ENCODE data around the gene PRAMEF20. TPM values are rescaled to one million over a fixed set of nuclear protein-coding genes. Genes with fewer than 3 reads are reported as not detected.
"Not testable (repeated sequence)": the region's sequence is repeated elsewhere in the genome, so short reads cannot be mapped to it uniquely, and the experiment has no call there.

The PRAMEF20 gene
- not detected for total RNA-seq
- polyA plus RNA-seq: not detected
- long read RNA-seq, donor 1: 0 reads
- long read RNA-seq, donor 2: 0 reads
- long read RNA-seq, donor 3: 0 reads
- long read RNA-seq, donor 4: 0 reads
- long read RNA-seq, donor 5: 0 reads
- long read RNA-seq, donor 6: 0 reads
- long read RNA-seq, donor 7: 0 reads
- long read RNA-seq, donor 8: 0 reads
- long read RNA-seq, donor 9: 0 reads
- long read RNA-seq, donor 10: 0 reads

DNA sequence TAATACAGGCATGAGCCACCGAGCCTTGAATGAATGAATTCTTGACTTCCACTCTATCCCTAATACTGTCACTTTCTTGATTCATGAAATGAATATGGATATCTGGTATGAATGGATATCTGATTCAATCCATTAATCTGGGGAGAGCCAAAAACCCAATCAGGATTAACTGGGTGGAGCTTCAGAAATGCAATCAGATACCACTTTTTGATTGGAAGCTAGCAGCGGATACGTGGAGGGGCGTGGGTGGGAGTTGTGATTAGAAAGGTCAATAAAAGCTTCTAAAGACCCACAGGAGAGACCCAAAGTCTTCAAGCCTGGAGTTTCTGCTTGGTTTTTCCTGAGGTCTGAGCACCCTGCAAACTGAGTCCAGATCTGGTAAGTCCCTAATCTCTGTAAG is at the start of gene PRAMEF20:
PRAMEF20 (plus strand) TSS at position 301 of the 400 bp plus-strand sequence. CDS start 5,905 bp downstream, outside the sequence.
- H3K4me1 ChIP-seq; H3K4me3 ChIP-seq; H3K27ac ChIP-seq; DNase-seq; H3K27me3 ChIP-seq; H3K36me3 ChIP-seq; intact Hi-C loops (cut with DNase I; ENCODE audit: low total_unique reads): not testable (repeated sequence)
- WGBS, 5 donors: 60 to 78% (median 62%) methylated on average over 3 to 4 of the region's 4 CpGs
- peaks cover 0 to 12% (median 9%) of the 10 kb centered on the region in 4 donors for H3K9me3 ChIP-seq

DNA sequence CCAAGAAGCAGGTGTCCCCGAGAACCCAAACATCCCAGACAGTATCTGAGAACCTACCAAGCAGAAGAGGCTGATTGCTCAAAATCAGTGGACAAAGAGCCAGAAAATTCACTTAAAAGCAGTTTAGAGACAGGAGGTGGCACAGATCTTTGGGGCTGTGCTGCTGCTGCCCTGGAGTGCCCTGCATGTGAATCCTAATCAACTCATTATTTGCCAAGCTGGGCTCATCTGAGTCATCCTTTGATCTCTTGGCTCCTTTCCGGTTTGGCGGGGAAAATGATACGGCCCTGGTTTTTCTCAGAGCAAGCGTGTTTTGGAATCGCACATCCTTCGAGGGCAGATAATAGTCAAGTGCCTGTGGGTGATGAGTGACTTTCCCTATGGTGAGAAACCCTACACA is 47.9 kb upstream of the PRAMEF20 start:
- DNase-seq; H3K4me1 ChIP-seq; H3K9me3 ChIP-seq; intact Hi-C loops (cut with DNase I; ENCODE audit: low total_unique reads); H3K27ac ChIP-seq; H3K36me3 ChIP-seq; H3K27me3 ChIP-seq; H3K4me3 ChIP-seq: not testable (repeated sequence)
- WGBS, 5 donors: 67 to 100% (median 86%) methylated on average over 1 of the region's 7 CpGs

DNA sequence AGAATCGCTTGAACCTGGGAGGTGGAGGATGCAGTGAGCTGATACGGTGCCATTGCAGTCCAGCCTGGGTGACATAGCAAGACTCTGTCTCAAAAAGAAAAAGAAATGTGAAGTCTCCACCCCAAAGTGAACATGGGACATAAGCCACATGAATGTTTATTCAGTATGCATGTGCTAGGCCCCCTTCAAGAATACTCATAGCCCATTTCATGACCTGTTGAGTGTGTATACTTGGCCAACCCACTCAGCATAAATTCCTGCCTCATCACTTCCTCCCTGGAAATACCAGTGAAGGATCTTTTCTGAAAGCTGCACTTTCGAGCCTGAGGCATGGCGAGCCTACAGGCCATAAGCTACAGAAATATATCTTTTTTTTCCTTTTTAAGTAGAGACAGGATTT is 45.3 kb upstream of the PRAMEF20 start:
- 85 to 92% (median 86%) methylated on average over 2 of the region's 4 CpGs for WGBS, 5 donors
- H3K4me1 ChIP-seq; H3K4me3 ChIP-seq; H3K27me3 ChIP-seq; H3K9me3 ChIP-seq; DNase-seq; H3K27ac ChIP-seq; H3K36me3 ChIP-seq; intact Hi-C loops (cut with DNase I; ENCODE audit: low total_unique reads): not testable (repeated sequence)

DNA sequence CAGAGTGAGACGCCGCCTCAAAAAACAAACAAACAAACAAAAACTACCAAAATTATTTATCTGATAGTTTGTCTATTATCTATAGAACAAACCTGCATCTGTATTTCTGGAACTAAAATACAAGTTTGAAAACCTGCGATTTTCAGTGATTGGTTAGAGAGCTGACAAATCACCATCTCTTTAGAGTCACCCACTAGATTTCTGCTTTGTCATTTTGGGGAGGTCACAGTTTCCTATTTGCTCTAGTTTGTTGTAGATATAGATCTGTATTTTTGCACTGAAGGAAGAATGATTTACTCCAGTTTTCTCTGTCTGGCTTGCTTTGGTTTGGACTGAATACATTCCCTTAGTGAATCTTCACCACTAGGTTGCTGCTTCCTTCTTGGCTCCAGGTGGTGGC is 43.7 kb upstream of the PRAMEF20 start:
- H3K9me3 ChIP-seq; H3K4me3 ChIP-seq; H3K36me3 ChIP-seq; H3K27ac ChIP-seq; intact Hi-C loops (cut with DNase I; ENCODE audit: low total_unique reads); DNase-seq; H3K4me1 ChIP-seq: not testable (repeated sequence)
- peaks cover 0 to 10% (median 0%) of the 10 kb centered on the region in 3 donors for H3K27me3 ChIP-seq
- 69 to 96% (median 89%) methylated on average over 3 of the region's 3 CpGs for WGBS, 5 donors

DNA sequence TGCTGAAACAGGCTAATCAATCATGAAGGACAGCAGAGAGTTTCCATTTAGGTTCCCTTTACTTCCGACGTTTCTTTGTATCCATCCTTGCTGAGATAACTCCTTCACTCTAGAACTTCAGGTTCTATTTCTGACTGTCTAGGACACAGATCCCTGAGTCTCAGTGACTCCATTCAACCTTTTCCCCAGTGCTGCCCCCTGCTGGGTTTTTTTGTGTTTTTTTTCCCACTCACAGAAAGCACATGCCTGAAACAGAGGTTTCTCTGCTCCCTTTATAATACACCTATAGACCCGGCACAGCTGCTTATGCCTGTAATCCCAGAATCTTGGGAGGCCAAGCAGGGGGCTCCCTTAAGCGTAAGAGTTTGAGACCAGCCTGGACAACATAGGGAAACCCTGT is 41.7 kb upstream of the PRAMEF20 start:
- intact Hi-C loops (cut with DNase I; ENCODE audit: low total_unique reads): not testable (repeated sequence)

DNA sequence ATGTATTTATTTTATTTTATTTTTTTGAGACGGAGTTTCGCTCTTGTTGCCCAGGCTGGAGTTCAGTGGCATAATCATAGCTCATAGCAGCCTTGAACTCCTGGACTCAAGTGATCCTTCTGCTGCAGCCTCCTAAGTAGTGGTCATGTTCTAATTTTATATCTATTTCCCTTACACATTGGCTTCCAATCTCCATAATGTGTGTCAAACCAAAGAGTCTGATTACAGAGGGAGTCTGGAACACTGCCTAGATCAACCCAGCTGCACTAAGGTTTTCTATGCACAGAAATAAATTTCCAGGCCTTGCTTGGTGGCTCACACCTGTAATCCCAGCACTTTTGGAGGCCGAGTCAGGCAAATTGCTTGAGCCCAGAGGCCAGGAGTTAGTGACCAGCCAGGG is 31.3 kb upstream of the PRAMEF20 start:
- H3K9me3 ChIP-seq; H3K4me1 ChIP-seq; H3K27ac ChIP-seq; H3K27me3 ChIP-seq; H3K4me3 ChIP-seq; intact Hi-C loops (cut with DNase I; ENCODE audit: low total_unique reads); H3K36me3 ChIP-seq: not testable (repeated sequence)
- WGBS, 5 donors: 70 to 81% (median 77%) methylated on average over 3 of the region's 3 CpGs
- peak in 1 of 2 donors; percentile 30 for DNase-seq

More for the DNA sequence above, 41.7 kb upstream of the PRAMEF20 start:
- H3K27me3 ChIP-seq: peaks cover 0 to 10% (median 0%) of the 10 kb centered on the region in 3 donors
- H3K4me3 ChIP-seq, H3K9me3 ChIP-seq, H3K36me3 ChIP-seq, H3K4me1 ChIP-seq, H3K27ac ChIP-seq, DNase-seq: not testable (repeated sequence)
- 49 to 82% (median 72%) methylated on average over 3 to 4 of the region's 4 CpGs for WGBS, 5 donors

DNA sequence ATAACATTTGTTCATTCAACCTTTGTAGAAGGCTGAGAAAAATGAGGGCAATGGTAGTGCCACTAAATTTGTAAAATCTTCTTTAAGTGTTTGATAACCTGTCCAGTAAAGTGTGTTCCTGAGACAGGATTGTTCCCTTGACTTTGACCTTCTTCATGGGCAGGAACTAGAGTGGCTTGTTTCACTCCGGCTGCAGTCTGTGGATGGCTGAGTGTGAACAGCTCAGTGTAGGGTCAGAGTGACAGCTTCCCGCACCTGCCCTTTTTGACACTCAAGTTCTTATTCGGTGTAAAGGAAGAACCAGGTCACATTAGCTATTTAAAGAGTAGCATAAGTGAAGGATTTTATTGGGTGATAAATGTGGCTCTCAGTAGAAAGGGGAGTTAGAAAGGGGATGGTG is 29.9 kb upstream of the PRAMEF20 start:
- H3K4me1 ChIP-seq; intact Hi-C loops (cut with DNase I; ENCODE audit: low total_unique reads); DNase-seq; H3K27ac ChIP-seq; H3K27me3 ChIP-seq; H3K4me3 ChIP-seq; H3K9me3 ChIP-seq; H3K36me3 ChIP-seq: not testable (repeated sequence)
- 76 to 90% (median 81%) methylated on average over 3 of the region's 3 CpGs for WGBS, 5 donors

DNA sequence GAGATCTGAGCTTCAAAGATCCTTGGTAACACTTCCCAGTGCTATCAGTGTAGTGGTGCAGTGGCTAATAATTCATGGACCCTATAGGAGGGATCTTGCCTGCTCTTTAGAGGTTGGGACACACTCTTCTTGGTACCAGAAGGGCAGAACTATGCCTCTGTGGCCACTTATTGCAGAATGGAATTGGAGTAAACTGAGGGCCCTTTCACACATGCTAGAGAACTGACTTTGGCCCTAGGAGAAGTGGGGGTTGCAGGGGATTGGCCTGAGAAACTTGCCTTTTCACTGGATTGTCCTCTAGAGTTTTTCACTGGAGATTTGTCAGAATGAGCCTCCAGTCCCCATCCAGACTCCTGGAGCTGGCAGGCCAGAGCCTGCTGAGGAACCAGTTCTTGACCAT is 20.9 kb upstream of the PRAMEF20 start, which contains the start of gene PRAMEF17:
PRAMEF17 (plus strand) TSS at position 301 of the 400 bp plus-strand sequence; CDS start at position 327, 26 bp downstream.
- H3K4me3 ChIP-seq; H3K27me3 ChIP-seq; H3K4me1 ChIP-seq; H3K36me3 ChIP-seq; DNase-seq; intact Hi-C loops (cut with DNase I; ENCODE audit: low total_unique reads); H3K27ac ChIP-seq; H3K9me3 ChIP-seq: not testable (repeated sequence)

DNA sequence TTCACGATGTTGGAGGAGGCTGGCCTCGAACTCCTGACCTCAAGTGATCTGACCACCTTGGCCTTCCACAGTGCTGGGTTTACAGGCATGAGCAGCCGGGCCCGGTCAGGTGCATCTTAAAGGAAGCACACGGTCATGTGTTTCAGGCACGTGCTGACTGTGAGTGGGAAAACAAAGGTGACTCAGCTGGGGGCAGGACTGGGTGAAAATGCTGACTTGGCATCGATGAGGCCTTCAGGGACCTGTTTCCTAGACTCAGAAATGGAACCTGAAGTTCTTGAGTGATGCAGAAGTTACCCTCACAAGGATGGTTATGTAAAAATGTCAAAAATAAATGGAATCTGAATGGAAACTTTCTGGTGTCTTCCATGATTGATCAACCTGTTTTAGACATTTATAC is 17.2 kb upstream of the PRAMEF20 start:
- H3K27ac ChIP-seq; H3K36me3 ChIP-seq; DNase-seq; H3K9me3 ChIP-seq; H3K4me1 ChIP-seq; intact Hi-C loops (cut with DNase I; ENCODE audit: low total_unique reads); H3K27me3 ChIP-seq; H3K4me3 ChIP-seq: not testable (repeated sequence)
- WGBS, 5 donors: 70 to 82% (median 73%) methylated on average over 7 of the region's 7 CpGs

DNA sequence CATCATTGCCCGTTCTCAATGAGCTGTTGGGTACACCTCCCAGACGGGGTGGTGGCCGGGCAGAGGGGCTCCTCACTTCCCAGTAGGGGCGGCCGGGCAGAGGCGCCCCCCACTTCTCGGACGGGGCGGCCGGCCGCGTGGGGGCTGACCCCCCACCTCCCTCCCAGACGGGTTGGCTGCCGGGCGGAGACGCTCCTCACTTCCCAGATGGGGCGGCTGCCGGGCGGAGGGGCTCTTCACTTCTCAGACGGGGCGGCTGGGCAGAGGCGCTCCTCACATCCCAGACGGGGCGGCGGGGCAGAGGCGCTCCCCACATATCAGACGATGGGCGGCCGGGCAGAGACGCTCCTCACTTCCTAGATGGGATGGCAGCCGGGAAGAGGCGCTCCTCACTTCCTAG is 15.5 kb upstream of the PRAMEF20 start:
- H3K27me3 ChIP-seq; H3K27ac ChIP-seq; H3K4me3 ChIP-seq; H3K36me3 ChIP-seq; DNase-seq; intact Hi-C loops (cut with DNase I; ENCODE audit: low total_unique reads); H3K9me3 ChIP-seq; H3K4me1 ChIP-seq: not testable (repeated sequence)
- 92 to 95% (median 93%) methylated on average over 12 to 30 of the region's 32 CpGs for WGBS, 5 donors

DNA sequence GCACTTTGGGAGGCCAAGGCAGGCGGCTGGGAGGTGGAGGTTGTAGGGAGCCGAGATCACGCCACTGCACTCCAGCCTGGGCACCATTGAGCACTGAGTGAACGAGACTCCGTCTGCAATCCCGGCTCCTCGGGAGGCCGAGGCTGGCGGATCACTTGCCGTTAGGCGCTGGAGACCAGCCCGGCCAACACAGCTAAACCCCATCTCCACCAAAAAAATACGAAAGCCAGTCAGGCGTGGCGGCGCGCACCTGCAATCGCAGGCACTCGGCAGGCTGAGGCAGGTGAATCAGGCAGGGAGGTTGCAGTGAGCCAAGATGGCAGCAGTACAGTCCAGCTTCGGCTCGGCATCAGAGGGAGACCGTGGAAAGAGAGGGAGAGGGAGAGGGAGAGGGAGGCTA is 14.9 kb upstream of the PRAMEF20 start:
- not testable (repeated sequence) for H3K36me3 ChIP-seq
- WGBS, 5 donors: 91 to 97% (median 94%) methylated on average over 14 to 22 of the region's 22 CpGs

More for the DNA sequence above, 14.9 kb upstream of the PRAMEF20 start:
- DNase-seq; intact Hi-C loops (cut with DNase I; ENCODE audit: low total_unique reads); H3K9me3 ChIP-seq; H3K4me3 ChIP-seq; H3K4me1 ChIP-seq; H3K27me3 ChIP-seq; H3K27ac ChIP-seq: not testable (repeated sequence)
